ENCODE results near the gene PRRT2.

DNA sequence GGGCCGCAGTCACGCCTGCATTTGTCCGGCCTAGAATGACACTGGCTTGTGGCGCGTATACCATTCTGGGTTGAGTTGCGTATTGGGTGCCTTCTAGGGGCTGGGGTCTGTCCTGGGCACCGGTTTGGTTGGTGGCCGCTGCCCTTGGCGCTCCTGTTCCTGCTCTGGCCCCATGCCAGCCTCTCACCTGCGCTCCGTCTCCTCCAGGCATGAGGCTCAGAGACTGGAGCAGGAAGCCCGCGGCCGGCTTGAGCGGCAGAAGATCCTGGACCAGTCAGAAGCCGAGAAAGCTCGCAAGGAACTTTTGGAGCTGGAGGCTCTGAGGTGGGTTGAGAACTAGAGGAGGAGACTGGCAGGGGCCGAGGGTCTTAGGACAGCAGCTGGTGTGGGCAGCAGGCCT is 33.7 kb downstream of the PRRT2 start:
- TF ChIP-seq, protein P1, sequence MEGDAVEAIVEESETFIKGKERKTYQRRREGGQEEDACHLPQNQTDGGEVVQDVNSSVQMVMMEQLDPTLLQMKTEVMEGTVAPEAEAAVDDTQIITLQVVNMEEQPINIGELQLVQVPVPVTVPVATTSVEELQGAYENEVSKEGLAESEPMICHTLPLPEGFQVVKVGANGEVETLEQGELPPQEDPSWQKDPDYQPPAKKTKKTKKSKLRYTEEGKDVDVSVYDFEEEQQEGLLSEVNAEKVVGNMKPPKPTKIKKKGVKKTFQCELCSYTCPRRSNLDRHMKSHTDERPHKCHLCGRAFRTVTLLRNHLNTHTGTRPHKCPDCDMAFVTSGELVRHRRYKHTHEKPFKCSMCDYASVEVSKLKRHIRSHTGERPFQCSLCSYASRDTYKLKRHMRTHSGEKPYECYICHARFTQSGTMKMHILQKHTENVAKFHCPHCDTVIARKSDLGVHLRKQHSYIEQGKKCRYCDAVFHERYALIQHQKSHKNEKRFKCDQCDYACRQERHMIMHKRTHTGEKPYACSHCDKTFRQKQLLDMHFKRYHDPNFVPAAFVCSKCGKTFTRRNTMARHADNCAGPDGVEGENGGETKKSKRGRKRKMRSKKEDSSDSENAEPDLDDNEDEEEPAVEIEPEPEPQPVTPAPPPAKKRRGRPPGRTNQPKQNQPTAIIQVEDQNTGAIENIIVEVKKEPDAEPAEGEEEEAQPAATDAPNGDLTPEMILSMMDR (IDR thresholded peaks at IDR 0.05): no peak
- TF ChIP-seq POLR2A (IDR thresholded peaks at IDR 0.05) (no peak), EP300 (IDR thresholded peaks at IDR 0.05) (no peak)
